Measurements from ENCODE around the gene TPX2.

TPX2 gene

DNA sequence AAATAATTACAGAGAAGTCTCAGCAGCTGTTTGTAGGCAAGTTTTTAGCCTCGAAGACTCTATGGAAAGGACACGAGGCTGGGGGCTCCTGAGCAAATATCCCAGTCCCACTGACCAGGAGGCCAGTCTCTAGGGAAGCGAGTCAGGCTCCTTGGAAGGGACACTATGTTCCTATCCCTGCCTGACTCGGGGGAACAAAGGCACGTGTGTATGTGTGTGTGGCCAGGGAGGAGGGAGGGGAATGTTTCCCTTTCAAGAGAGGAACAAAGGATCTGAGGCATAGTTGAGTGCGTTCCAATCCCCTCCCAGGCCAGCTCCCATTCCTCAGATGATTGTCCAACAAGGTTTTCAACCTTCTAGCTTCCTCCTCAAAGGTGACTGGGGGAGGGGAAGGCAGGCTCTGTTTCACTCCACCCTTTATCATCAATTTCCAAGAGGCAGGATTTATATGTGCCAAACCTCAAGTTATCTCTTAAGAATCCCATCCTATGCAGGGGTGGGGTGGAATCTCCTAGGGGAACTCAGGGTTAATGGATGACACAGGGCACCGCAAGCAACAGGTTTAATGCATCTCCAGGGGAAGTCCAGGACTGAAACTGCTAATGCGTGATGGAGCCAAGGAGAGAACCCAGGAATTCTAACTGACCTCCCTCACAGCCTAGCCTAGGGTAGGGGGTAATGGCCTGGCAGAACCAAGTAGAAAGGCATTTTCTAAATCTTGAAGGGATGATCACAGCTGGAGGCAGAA is 26.4 kb upstream of the TPX2 start:
- TF ChIP-seq CTCF (IDR thresholded peaks at IDR 0.05; ENCODE audit: low read depth, low read length): no peak
- peak overlapping the region; percentile 51 for H3K4me3 ChIP-seq (ENCODE audit: low read depth, low read length)

DNA sequence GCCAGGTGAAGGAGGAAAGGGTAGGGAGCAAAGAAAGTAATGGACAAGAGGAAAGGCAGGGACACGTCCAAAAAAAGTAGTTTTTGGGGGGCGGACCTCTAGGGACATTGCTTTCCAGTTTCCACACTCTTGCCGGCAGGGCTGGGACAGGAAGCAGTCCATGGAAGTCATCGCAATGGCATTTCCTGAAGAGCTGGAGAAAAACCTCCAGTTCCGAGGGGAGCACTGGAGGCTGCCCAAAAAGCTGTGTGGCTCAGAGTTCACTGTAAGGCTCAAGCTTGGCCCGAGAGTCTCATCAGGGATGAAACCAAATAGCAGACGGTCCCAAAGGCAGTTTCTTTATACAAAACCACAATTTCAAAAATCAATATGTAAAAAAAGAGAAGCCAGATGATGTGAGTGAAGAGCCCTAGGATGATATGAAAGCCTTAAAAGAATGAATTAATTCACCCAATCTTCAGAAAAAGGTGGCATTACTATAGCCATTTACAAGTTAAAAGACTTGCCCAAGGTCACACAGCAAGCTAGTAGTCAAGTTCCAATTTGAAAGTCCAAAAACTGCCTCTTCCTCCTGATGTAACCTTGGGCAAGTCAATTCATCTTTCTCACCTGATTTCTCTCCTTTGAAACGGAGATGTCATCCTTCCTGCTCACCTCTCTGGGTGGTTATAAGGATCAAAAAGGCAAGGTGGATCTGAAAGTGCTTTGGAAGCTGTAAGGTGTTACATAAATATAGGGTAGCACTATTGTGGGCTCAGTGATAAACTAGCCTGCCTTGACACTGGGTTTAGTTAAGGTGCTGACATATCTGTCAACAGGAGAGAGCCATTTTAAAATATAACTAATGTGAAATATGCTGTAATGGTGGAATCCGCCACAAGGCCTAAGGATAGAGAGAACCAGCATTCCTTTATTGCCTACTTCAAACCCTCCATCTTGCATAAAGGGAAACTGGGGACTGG is 25.5 kb upstream of the TPX2 start:
- no peak for TF ChIP-seq CTCF (IDR thresholded peaks at IDR 0.05; ENCODE audit: low read depth, low read length)
- H3K4me3 ChIP-seq (ENCODE audit: low read depth, low read length): peak overlapping the region; percentile 51

- TF ChIP-seq CTCF (IDR thresholded peaks at IDR 0.05; ENCODE audit: low read depth, low read length): no peak
- no peak overlapping the region for H3K4me3 ChIP-seq (ENCODE audit: low read depth, low read length)
Measured at GRCh38 chr20:31715766-31716165, 23.3 kb upstream of the TPX2 start.

GRCh38 chr20:31716351-31716750 is 22.7 kb upstream of the TPX2 start:
- no peak for TF ChIP-seq CTCF (IDR thresholded peaks at IDR 0.05; ENCODE audit: low read depth, low read length)
- H3K4me3 ChIP-seq (ENCODE audit: low read depth, low read length): no peak overlapping the region

DNA sequence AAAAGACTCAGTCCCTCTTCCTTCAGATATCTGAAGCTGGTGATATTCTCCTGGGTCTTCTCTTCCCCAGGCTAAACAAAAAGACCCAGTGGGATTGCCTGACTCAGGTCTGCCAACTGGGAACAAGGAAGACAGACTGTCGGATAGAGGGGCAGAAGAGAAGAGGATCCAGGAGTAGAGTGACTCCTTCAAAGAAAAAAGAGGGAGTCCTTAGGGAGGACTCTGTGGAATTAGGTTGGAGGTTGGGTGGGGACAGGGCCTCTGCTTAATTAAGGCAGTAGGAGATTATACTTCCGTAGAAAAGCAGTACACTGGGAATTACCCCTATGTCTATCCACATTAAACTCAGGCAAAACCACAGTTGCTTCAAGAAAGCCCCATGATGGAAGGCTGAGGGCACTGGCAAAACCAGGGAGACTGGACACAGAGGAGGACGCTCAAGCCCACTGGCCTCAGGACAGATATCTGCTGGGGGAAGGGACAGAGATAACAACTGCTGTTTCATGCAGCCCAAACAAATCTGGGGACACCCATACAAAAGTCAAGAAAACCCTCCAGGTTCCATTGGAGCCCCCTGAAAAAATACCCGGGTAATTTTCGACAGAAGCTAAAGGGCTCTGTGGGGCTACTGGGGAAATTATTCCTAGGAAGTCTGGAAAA is 22.1 kb upstream of the TPX2 start:
- TF ChIP-seq CTCF (IDR thresholded peaks at IDR 0.05; ENCODE audit: low read depth, low read length): no peak
- no peak overlapping the region for H3K4me3 ChIP-seq (ENCODE audit: low read depth, low read length)

DNA sequence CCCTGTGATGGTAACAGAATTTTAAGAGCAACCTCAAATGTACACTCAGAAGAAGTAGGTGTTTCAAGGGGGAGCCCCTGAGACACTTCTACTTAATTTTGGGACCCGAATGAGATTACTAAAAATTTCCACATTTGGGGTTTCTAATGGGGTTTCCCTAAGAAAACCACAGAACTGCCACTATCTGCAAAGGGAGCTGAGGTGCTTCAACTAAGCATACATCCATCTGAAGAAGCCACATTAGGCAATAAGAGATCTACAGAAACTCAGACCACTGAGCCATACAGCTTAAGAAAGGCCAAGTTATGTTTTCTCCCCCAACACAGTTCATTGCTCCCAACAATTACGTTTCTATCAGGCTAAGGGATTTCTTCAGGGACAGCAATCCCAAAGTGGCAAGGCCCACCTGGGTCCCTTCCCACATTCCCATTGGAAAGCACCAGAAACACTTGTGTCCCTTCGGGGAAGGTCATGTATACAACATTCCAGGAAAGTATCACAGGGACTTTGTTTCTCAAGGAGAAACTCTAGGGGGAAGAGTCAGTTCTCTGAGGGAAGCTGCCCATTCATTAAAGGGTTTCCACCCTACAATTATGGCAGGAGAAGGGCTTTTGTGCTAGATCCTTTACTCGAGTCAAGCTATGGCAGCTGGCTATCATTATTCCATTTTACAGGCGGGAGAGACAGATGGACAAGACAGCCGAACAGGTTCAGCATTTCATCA is 21.4 kb upstream of the TPX2 start:
- TF ChIP-seq CTCF (IDR thresholded peaks at IDR 0.05; ENCODE audit: low read depth, low read length): no peak
- 0 out of 2 replicates have a peak overlapping the region, but pooled peaks have one; percentile 6 for H3K4me3 ChIP-seq (ENCODE audit: low read depth, low read length)
